Measurements from ENCODE around the gene FAM167B.

GRCh38 chr1:32220746-32221580 is 26.1 kb upstream of the FAM167B start:
- TF ChIP-seq, protein P1, sequence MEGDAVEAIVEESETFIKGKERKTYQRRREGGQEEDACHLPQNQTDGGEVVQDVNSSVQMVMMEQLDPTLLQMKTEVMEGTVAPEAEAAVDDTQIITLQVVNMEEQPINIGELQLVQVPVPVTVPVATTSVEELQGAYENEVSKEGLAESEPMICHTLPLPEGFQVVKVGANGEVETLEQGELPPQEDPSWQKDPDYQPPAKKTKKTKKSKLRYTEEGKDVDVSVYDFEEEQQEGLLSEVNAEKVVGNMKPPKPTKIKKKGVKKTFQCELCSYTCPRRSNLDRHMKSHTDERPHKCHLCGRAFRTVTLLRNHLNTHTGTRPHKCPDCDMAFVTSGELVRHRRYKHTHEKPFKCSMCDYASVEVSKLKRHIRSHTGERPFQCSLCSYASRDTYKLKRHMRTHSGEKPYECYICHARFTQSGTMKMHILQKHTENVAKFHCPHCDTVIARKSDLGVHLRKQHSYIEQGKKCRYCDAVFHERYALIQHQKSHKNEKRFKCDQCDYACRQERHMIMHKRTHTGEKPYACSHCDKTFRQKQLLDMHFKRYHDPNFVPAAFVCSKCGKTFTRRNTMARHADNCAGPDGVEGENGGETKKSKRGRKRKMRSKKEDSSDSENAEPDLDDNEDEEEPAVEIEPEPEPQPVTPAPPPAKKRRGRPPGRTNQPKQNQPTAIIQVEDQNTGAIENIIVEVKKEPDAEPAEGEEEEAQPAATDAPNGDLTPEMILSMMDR (IDR thresholded peaks at IDR 0.05) = no peak
- no peak for TF ChIP-seq EZH2 (IDR thresholded peaks at IDR 0.05; ENCODE audit: borderline replicate concordance, insufficient read depth, low read depth, low read length, poor library complexity, severe bottlenecking)

Measured in B cell (primary cell).